Ishikawa (cell line): ENCODE measurements around the gene DCAF10.

Experiments used
- CEBPB ChIP-seq: IDR thresholded peaks from 2 replicates; pipeline ENCODE4 v1.6.1; 2012
- CREB1 ChIP-seq: IDR thresholded peaks from 2 replicates; pipeline ENCODE4 v1.6.1; 2012; ENCODE audit warnings: low read depth
- EGR1 ChIP-seq: IDR thresholded peaks from 2 replicates; pipeline ENCODE4 v1.6.1; 2012
- EP300 ChIP-seq: IDR thresholded peaks from 2 replicates; pipeline ENCODE4 v1.6.1; 2012; ENCODE audit warnings: borderline replicate concordance
- NFIC ChIP-seq: IDR thresholded peaks from 2 replicates; pipeline ENCODE4 v1.6.1; 2012
- RAD21 ChIP-seq: IDR thresholded peaks from 2 replicates; pipeline ENCODE4 v1.6.1; 2012; ENCODE audit warnings: low read depth
- TAF1 ChIP-seq: IDR thresholded peaks from 2 replicates; pipeline ENCODE4 v1.6.1; 2012; ENCODE audit warnings: low read depth, mild to moderate bottlenecking
- TEAD4 ChIP-seq: IDR thresholded peaks from 2 replicates; pipeline ENCODE4 v1.6.1; 2012
- YY1 ChIP-seq: IDR thresholded peaks from 2 replicates; pipeline ENCODE4 v1.6.1; 2012; ENCODE audit warnings: low read depth
- ZBTB7A ChIP-seq: IDR thresholded peaks from 2 replicates; pipeline ENCODE4 v1.6.1; 2012; ENCODE audit warnings: low read depth
- TF ChIP-seq, protein P1 (sequence below): IDR thresholded peaks from 2 replicates; pipeline ENCODE4 v1.6.1; 2012
- TF ChIP-seq, protein P2 (sequence below): IDR thresholded peaks from 2 replicates; pipeline ENCODE4 v1.6.1; 2012; ENCODE audit warnings: low read depth, mild to moderate bottlenecking
- TF ChIP-seq, protein P3 (sequence below): IDR thresholded peaks from 2 replicates; pipeline ENCODE4 v1.6.1; 2012

DNA sequence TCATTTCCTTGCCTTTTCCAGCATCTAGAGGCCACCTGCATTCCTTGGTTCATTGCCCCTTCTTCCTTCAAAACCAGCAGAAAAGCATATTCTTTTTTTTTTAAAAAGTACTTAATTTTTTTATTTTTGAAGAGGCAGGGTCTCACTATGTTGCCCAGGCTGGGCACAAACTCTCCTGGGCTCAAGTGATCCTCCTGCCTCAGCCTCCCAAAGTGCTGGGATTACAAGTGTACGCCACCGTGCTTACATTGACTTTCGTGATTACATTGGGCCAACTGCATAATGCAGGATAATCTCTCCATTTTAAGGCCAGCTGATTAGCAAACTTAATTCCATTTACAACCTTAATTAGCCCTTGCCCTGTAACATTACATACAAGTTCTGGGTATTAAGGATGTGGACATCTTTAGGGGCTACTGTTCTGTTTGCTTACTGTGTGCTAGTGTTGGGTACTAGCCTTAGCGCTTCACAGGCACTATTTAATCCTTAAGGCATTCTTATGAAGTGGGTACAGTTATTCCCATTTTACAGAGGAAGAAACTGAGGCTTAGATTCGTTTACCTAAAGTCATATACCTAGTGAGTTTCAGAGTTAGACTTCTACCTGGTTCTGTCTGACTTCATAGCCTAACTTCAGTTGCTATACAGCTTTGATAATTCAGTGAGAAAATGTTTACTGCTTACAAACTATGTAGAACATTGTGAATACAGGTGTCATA lies 69.6 kb downstream of the DCAF10 start:
- TF ChIP-seq TAF1 (no peak), YY1 (no peak), EGR1 (no peak), EP300 (no peak), NFIC (no peak), TEAD4 (no peak), RAD21 (no peak), CREB1 (no peak), ZBTB7A (no peak), CEBPB (no peak)
- TF ChIP-seq, protein P1, sequence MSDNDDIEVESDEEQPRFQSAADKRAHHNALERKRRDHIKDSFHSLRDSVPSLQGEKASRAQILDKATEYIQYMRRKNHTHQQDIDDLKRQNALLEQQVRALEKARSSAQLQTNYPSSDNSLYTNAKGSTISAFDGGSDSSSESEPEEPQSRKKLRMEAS: no peak
- TF ChIP-seq, protein P2, sequence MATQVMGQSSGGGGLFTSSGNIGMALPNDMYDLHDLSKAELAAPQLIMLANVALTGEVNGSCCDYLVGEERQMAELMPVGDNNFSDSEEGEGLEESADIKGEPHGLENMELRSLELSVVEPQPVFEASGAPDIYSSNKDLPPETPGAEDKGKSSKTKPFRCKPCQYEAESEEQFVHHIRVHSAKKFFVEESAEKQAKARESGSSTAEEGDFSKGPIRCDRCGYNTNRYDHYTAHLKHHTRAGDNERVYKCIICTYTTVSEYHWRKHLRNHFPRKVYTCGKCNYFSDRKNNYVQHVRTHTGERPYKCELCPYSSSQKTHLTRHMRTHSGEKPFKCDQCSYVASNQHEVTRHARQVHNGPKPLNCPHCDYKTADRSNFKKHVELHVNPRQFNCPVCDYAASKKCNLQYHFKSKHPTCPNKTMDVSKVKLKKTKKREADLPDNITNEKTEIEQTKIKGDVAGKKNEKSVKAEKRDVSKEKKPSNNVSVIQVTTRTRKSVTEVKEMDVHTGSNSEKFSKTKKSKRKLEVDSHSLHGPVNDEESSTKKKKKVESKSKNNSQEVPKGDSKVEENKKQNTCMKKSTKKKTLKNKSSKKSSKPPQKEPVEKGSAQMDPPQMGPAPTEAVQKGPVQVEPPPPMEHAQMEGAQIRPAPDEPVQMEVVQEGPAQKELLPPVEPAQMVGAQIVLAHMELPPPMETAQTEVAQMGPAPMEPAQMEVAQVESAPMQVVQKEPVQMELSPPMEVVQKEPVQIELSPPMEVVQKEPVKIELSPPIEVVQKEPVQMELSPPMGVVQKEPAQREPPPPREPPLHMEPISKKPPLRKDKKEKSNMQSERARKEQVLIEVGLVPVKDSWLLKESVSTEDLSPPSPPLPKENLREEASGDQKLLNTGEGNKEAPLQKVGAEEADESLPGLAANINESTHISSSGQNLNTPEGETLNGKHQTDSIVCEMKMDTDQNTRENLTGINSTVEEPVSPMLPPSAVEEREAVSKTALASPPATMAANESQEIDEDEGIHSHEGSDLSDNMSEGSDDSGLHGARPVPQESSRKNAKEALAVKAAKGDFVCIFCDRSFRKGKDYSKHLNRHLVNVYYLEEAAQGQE: no peak
- TF ChIP-seq, protein P3, sequence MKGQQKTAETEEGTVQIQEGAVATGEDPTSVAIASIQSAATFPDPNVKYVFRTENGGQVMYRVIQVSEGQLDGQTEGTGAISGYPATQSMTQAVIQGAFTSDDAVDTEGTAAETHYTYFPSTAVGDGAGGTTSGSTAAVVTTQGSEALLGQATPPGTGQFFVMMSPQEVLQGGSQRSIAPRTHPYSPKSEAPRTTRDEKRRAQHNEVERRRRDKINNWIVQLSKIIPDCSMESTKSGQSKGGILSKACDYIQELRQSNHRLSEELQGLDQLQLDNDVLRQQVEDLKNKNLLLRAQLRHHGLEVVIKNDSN: no peak
